Loucy (cell line): ENCODE data around the gene ASS1.

Source experiments
- H2AFZ ChIP-seq: fragments of 200-600 bp; sonication (generic); 2 replicates; pipeline ENCODE4 v1.6.0; 2016; ENCODE audit warnings: antibody characterized with exemption, mild to moderate bottlenecking, low read length, moderate library complexity
- H3F3A ChIP-seq: fragments of 200-600 bp; 2 replicates; pipeline ENCODE4 v1.6.0; 2016; ENCODE audit warnings: antibody characterized with exemption, low read depth, mild to moderate bottlenecking
- H3K27me3 ChIP-seq: fragments of 200-600 bp; sonication (generic); 2 replicates; pipeline ENCODE4 v1.6.1; 2014; ENCODE audit warnings: low read length, mild to moderate bottlenecking; ENCODE audit not compliant: insufficient read depth, poor library complexity, severe bottlenecking
- H3K36me3 ChIP-seq: fragments of 200-600 bp; sonication (generic); 2 replicates; pipeline ENCODE4 v1.6.1; 2016; ENCODE audit warnings: low read length; ENCODE audit not compliant: insufficient read depth
- H3K4me1 ChIP-seq: fragments of 200-600 bp; sonication (generic); 2 replicates; pipeline ENCODE4 v1.5.1; 2014; ENCODE audit warnings: low read length, mild to moderate bottlenecking; ENCODE audit not compliant: insufficient read depth, poor library complexity, severe bottlenecking
- H3K4me2 ChIP-seq: fragments of 200-600 bp; sonication (generic); 2 replicates; pipeline ENCODE4 v1.6.0; 2014; ENCODE audit warnings: antibody characterized with exemption, low read length, low read depth, mild to moderate bottlenecking; ENCODE audit not compliant: poor library complexity, severe bottlenecking
- H3K4me3 ChIP-seq: fragments of 200-600 bp; sonication (generic); 2 replicates; pipeline ENCODE4 v1.5.1; 2014; ENCODE audit warnings: low read length, mild to moderate bottlenecking, mixed read lengths; ENCODE audit not compliant: poor library complexity, severe bottlenecking
- H3K79me2 ChIP-seq: fragments of 200-600 bp; sonication (generic); 2 replicates; pipeline ENCODE4 v1.6.1; 2014; ENCODE audit warnings: low read length; ENCODE audit not compliant: insufficient read depth
- H3K9ac ChIP-seq: fragments of 200-600 bp; sonication (generic); 2 replicates; pipeline ENCODE4 v1.6.0; 2014; ENCODE audit warnings: mild to moderate bottlenecking, low read depth, low read length, moderate library complexity; ENCODE audit not compliant: poor library complexity, severe bottlenecking
- H3K9me2 ChIP-seq: fragments of 200-600 bp; sonication (generic); replicated peaks from 2 replicates; pipeline ENCODE4 v1.6.1; 2016; ENCODE audit warnings: low read depth, low read length, mixed read lengths
- H3K9me3 ChIP-seq: fragments of 200-600 bp; sonication (generic); 2 replicates; pipeline ENCODE4 v1.6.1; 2014; ENCODE audit warnings: mild to moderate bottlenecking, antibody characterized with exemption, low read length, low read depth; ENCODE audit not compliant: insufficient read depth
- H4K20me1 ChIP-seq: fragments of 200-600 bp; sonication (generic); 2 replicates; pipeline ENCODE4 v1.6.0; 2014; ENCODE audit warnings: antibody characterized with exemption, low read length, mild to moderate bottlenecking; ENCODE audit not compliant: insufficient read depth, poor library complexity, severe bottlenecking
- EZH2phosphoT487 ChIP-seq: fragments of 200-600 bp; IDR thresholded peaks from 2 replicates; pipeline ENCODE4 v1.6.1; 2018; ENCODE audit warnings: antibody characterized with exemption, mild to moderate bottlenecking, moderate library complexity, borderline replicate concordance
- TF ChIP-seq, protein P1 (sequence below): fragments of 200-600 bp; sonication (generic); conservative IDR thresholded peaks from 2 replicates; pipeline ENCODE4 v1.5.1; 2014; ENCODE audit warnings: mild to moderate bottlenecking, antibody characterized with exemption, low read length

ASS1 gene

DNA sequence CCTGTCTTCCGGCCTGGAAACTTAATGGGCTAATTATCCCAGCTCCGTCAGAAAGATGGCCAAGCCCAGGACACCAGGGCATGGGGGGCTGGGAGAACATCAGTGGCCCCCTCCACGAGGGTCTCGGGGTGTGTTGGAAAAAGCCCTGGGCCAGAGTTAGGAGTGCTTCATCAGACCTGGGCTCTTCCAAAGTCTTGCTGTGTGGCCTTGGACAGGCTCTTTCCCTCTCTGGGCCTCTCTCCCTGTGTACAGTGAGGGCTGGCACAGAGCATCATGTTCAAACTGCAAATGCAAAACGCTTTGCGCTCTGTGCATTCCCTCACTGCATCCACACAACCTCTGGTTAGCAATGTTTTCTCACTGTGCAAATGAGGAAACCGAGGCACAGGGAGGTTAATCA, 48.3 kb downstream of the ASS1 start:
- no peaks in the 10 kb centered on the region for H3K36me3 ChIP-seq

DNA sequence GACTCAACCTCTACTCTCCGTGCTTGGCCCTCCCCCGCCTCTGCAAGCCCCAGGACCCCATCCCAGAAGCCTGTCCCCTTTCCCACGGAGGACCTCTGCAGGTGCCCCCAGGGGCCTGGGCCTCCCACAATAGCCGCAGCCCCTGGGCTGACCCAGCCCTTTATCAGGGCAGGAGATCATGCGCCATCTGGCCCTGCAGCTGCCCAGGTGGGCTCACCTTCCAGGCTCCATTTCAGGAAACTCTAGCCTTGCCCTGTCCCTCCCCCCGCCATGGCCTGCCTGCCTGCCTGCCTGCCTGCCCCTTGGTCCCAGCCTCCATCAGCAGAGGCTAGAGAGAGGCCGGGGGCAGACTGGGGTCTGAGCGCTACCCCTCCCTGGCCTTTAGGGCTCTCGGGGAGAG, 48.7 kb downstream of the ASS1 start:
- H3K9me3 ChIP-seq, result no peaks in the 10 kb centered on the region
- H3K9me2 ChIP-seq, result no peaks in the 10 kb centered on the region
- H2AFZ ChIP-seq, result no peak overlapping the region
- H3K4me1 ChIP-seq, result no peaks in the 10 kb centered on the region
- H3F3A ChIP-seq, result no peaks in the 10 kb centered on the region
- no peaks in the 10 kb centered on the region for H4K20me1 ChIP-seq
- TF ChIP-seq, protein P1, sequence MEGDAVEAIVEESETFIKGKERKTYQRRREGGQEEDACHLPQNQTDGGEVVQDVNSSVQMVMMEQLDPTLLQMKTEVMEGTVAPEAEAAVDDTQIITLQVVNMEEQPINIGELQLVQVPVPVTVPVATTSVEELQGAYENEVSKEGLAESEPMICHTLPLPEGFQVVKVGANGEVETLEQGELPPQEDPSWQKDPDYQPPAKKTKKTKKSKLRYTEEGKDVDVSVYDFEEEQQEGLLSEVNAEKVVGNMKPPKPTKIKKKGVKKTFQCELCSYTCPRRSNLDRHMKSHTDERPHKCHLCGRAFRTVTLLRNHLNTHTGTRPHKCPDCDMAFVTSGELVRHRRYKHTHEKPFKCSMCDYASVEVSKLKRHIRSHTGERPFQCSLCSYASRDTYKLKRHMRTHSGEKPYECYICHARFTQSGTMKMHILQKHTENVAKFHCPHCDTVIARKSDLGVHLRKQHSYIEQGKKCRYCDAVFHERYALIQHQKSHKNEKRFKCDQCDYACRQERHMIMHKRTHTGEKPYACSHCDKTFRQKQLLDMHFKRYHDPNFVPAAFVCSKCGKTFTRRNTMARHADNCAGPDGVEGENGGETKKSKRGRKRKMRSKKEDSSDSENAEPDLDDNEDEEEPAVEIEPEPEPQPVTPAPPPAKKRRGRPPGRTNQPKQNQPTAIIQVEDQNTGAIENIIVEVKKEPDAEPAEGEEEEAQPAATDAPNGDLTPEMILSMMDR, result no peak
- no peak for TF ChIP-seq EZH2phosphoT487
- H3K4me2 ChIP-seq, result no peak overlapping the region
- no peaks in the 10 kb centered on the region for H3K36me3 ChIP-seq
- no peaks in the 10 kb centered on the region for H3K27me3 ChIP-seq
- H3K9ac ChIP-seq, result no peak overlapping the region
- no peaks in the 10 kb centered on the region for H3K79me2 ChIP-seq
- H3K4me3 ChIP-seq, result no peak overlapping the region

More for the DNA sequence above, 48.3 kb downstream of the ASS1 start:
- H3K4me3 ChIP-seq, result no peak overlapping the region
- no peaks in the 10 kb centered on the region for H3K79me2 ChIP-seq
- H3K9me3 ChIP-seq, result no peaks in the 10 kb centered on the region
- H3K4me1 ChIP-seq, result no peaks in the 10 kb centered on the region
- H4K20me1 ChIP-seq, result no peaks in the 10 kb centered on the region
- no peak overlapping the region for H3K4me2 ChIP-seq
- H2AFZ ChIP-seq, result no peak overlapping the region
- H3K27me3 ChIP-seq, result no peaks in the 10 kb centered on the region
- H3K9ac ChIP-seq, result no peak overlapping the region
- no peak for TF ChIP-seq EZH2phosphoT487
- TF ChIP-seq, protein P1, result no peak
- no peaks in the 10 kb centered on the region for H3K9me2 ChIP-seq
- no peaks in the 10 kb centered on the region for H3F3A ChIP-seq

DNA sequence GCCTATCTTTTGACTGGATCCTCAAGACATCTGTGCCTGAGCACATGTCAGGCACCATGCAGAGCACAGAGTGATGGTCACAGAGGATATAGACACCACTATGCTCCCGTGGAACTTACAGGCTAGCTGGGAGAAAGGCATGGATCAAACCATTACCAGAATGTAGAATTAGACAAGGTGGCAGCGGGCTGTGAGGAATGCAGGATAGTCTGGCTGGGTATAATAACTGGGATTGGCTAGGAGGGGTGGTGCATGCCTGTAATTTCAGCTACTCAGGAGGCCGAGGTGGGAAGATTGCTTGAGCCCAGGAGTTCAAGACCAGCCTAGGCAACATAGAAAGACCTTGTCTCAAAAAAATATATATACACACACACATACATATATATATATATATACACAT, 50.3 kb downstream of the ASS1 start:
- no peak overlapping the region for H3K4me2 ChIP-seq
- H3F3A ChIP-seq, result no peaks in the 10 kb centered on the region
- no peak for TF ChIP-seq EZH2phosphoT487
- TF ChIP-seq, protein P1, result no peak
- H3K9ac ChIP-seq, result no peak overlapping the region
- no peaks in the 10 kb centered on the region for H3K36me3 ChIP-seq
- no peaks in the 10 kb centered on the region for H3K9me3 ChIP-seq
- H4K20me1 ChIP-seq, result no peaks in the 10 kb centered on the region
- H3K9me2 ChIP-seq, result no peaks in the 10 kb centered on the region
- no peak overlapping the region for H3K4me3 ChIP-seq
- no peaks in the 10 kb centered on the region for H3K79me2 ChIP-seq
- no peaks in the 10 kb centered on the region for H3K4me1 ChIP-seq
- no peak overlapping the region for H2AFZ ChIP-seq
- no peaks in the 10 kb centered on the region for H3K27me3 ChIP-seq
